A549 treated with dexamethasone at 1 μM for 4 hours (cell line): ENCODE measurements around the gene ASTE1. TPM values are rescaled to one million over a fixed set of nuclear protein-coding genes. Genes with fewer than 3 reads are reported as not detected.

Experiments used
- total RNA-seq: library from RNA; stranded (reverse); fragments of 200-300 nt; extraction: Qiagen RNA extraction; gene quantifications from 5 replicates; pipeline ENCODE4 v1.2.3, GENCODE V29; 2022

The ASTE1 gene, protein sequence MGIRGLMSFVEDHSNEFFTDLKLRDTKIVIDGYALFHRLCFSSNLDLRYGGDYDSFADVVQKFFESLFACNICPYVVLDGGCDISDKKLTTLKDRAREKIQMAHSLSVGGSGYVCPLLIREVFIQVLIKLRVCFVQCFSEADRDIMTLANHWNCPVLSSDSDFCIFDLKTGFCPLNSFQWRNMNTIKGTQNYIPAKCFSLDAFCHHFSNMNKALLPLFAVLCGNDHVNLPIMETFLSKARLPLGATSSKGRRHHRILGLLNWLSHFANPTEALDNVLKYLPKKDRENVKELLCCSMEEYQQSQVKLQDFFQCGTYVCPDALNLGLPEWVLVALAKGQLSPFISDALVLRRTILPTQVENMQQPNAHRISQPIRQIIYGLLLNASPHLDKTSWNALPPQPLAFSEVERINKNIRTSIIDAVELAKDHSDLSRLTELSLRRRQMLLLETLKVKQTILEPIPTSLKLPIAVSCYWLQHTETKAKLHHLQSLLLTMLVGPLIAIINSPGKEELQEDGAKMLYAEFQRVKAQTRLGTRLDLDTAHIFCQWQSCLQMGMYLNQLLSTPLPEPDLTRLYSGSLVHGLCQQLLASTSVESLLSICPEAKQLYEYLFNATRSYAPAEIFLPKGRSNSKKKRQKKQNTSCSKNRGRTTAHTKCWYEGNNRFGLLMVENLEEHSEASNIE
- 5.4 to 6.1 TPM (median 5.7 TPM) in 5 replicates for total RNA-seq

DNA sequence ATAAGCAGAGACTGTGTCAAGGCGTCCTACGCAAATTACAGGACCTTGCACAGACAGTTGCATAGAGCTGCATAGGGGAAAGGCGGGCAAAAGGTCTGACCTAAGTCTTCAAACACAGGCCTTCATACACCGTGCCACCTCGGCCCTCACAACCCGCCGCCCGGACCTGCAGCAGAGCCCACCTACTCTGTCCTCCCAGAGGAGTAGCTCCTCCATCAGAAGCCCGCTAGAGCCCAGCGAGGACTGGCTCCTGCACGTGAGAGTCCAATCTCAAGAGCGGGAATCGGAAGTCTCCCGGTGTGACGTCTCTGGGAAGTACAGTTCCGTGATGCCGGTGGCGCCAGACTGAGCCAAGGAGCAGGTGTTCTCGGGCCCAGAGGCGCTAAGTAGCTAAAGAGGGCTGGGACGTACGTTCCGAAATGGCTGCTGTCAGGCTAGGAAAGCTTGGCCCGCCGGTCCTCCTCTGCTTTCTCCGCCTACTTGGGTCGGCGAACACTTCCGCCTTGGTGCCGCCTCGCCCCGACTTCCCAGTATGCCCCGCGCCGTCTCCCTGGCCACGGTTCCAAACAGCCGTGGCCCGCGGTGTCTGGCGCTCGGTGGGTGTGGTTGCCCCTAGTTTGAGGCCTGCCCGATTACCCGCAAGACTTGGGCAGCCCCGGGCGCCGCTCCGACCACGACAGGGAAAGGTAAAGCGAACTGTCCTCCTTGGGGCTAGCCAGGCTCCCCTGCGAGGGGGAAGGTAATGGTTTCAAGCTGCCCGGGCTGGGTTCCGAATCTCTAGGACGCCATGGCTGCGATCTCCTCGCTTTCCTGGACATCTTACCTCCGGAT is at the start of gene ASTE1, which contains the start of gene NEK11:
ASTE1 (minus strand) TSS at position 505 of the 831 bp plus-strand sequence. CDS start 1,519 bp downstream, outside the sequence.
NEK11 (plus strand) TSS at position 557 of the 831 bp plus-strand sequence. CDS start 2,832 bp downstream, outside the sequence.

Other genes starting within 250 kb of the ASTE1 start
- gene ATP2C1, start 132.7 kb downstream of the ASTE1 start, total RNA-seq = 28.6 to 33.4 TPM (median 32.5 TPM) in 5 replicates
- 4.3 to 5.2 TPM (median 4.8 TPM) in 5 replicates for gene NEK11, start 52 bp upstream of the ASTE1 start, total RNA-seq